Measurements from ENCODE around the gene GON4L.
"Not testable (repeated sequence)": the region's sequence is repeated elsewhere in the genome, so short reads cannot be mapped to it uniquely, and the experiment has no call there.

Gene GON4L

GRCh38 chr1:155759966-155760630 is 96.9 kb downstream of the GON4L start:
- Histone ChIP-seq H3K79me2 (no peaks in the 10 kb centered on the region), H3K9ac (no peak overlapping the region), H2AFZ (no peak overlapping the region), H3K4me3 (ENCODE audit: low read depth, low read length) (no peak overlapping the region), H3K4me1 (no peaks in the 10 kb centered on the region), H3K27me3 (ENCODE audit: control insufficient read depth, insufficient read depth, low read length) (no peaks in the 10 kb centered on the region), H3K27ac (no peak overlapping the region), H3K9me3 (ENCODE audit: control insufficient read depth, low read length) (no peaks in the 10 kb centered on the region), H3K4me2 (ENCODE audit: low read length) (no peak overlapping the region), H3K36me3 (ENCODE audit: control insufficient read depth, insufficient read depth, low read length) (no peaks in the 10 kb centered on the region)
- no peak for TF ChIP-seq CTCF (IDR thresholded peaks at IDR 0.05)

- H3K9ac ChIP-seq; H2AFZ ChIP-seq; H3K4me2 ChIP-seq (ENCODE audit: low read length); H3K79me2 ChIP-seq; H3K4me3 ChIP-seq (ENCODE audit: low read depth, low read length); H3K9me3 ChIP-seq (ENCODE audit: control insufficient read depth, low read length); H3K27me3 ChIP-seq (ENCODE audit: control insufficient read depth, insufficient read depth, low read length); H3K36me3 ChIP-seq (ENCODE audit: control insufficient read depth, insufficient read depth, low read length); H3K27ac ChIP-seq; H3K4me1 ChIP-seq: not testable (repeated sequence)
Measured at GRCh38 chr1:155759017-155759416, 98.0 kb downstream of the GON4L start.

GRCh38 chr1:155748141-155748540 is 108.9 kb downstream of the GON4L start:
- H3K27me3 ChIP-seq (ENCODE audit: control insufficient read depth, insufficient read depth, low read length); H3K36me3 ChIP-seq (ENCODE audit: control insufficient read depth, insufficient read depth, low read length); H3K79me2 ChIP-seq; H2AFZ ChIP-seq; H3K9ac ChIP-seq; H3K4me1 ChIP-seq; H3K27ac ChIP-seq; H3K4me2 ChIP-seq (ENCODE audit: low read length); H3K9me3 ChIP-seq (ENCODE audit: control insufficient read depth, low read length); H3K4me3 ChIP-seq (ENCODE audit: low read depth, low read length): not testable (repeated sequence)

GRCh38 chr1:155747586-155747985 is 109.4 kb downstream of the GON4L start:
- not testable (repeated sequence) for H3K27ac ChIP-seq; H3K4me3 ChIP-seq (ENCODE audit: low read depth, low read length); H3K4me2 ChIP-seq (ENCODE audit: low read length); H3K4me1 ChIP-seq; H2AFZ ChIP-seq; H3K9ac ChIP-seq; H3K36me3 ChIP-seq (ENCODE audit: control insufficient read depth, insufficient read depth, low read length); H3K9me3 ChIP-seq (ENCODE audit: control insufficient read depth, low read length); H3K27me3 ChIP-seq (ENCODE audit: control insufficient read depth, insufficient read depth, low read length); H3K79me2 ChIP-seq

GRCh38 chr1:155745284-155746228 is 111.5 kb downstream of the GON4L start:
- not testable (repeated sequence) for H3K36me3 ChIP-seq (ENCODE audit: control insufficient read depth, insufficient read depth, low read length); H3K9ac ChIP-seq; H3K4me1 ChIP-seq; H3K9me3 ChIP-seq (ENCODE audit: control insufficient read depth, low read length); H3K79me2 ChIP-seq; H3K27me3 ChIP-seq (ENCODE audit: control insufficient read depth, insufficient read depth, low read length)
- peak overlapping the region; percentile 84 for H3K4me3 ChIP-seq (ENCODE audit: low read depth, low read length)
- H3K4me2 ChIP-seq (ENCODE audit: low read length): peak overlapping the region; percentile 91
- H3K27ac ChIP-seq: peak overlapping the region; percentile 42
- H2AFZ ChIP-seq: peak overlapping the region; percentile 97

- H3K9me3 ChIP-seq (ENCODE audit: control insufficient read depth, low read length): no peaks in the 10 kb centered on the region
- no peak for TF ChIP-seq CTCF (IDR thresholded peaks at IDR 0.05)
- no peaks in the 10 kb centered on the region for H3K36me3 ChIP-seq (ENCODE audit: control insufficient read depth, insufficient read depth, low read length)
- H3K79me2 ChIP-seq: no peaks in the 10 kb centered on the region
- peak overlapping the region; percentile 84 for H3K4me3 ChIP-seq (ENCODE audit: low read depth, low read length)
- no peaks in the 10 kb centered on the region for H3K27me3 ChIP-seq (ENCODE audit: control insufficient read depth, insufficient read depth, low read length)
- H3K4me1 ChIP-seq: no peaks in the 10 kb centered on the region
- H2AFZ ChIP-seq: peak overlapping the region; percentile 97
- peak overlapping the region; percentile 42 for H3K27ac ChIP-seq
- H3K4me2 ChIP-seq (ENCODE audit: low read length): peak overlapping the region; percentile 91
- no peak overlapping the region for H3K9ac ChIP-seq
Measured at GRCh38 chr1:155744711-155745283, 112.2 kb downstream of the GON4L start.
